Ovary (tissue), 9 donors: Measurements from ENCODE around the gene MEG3. TPM values are rescaled to one million over a fixed set of nuclear protein-coding genes. Genes with fewer than 3 reads are reported as not detected.
A peak's percentile ranks its signal among the peaks of the same experiment; 100 is the strongest.

Experiments used
- DNase-seq, 5 donors: peaks; one replicate each; pipeline ENCODE4 v3.0.0-alpha.2; 2019 to 2020
- H3K27ac ChIP-seq, 2 donors: fragments of 200-600 bp; one replicate each; pipeline versions ENCODE4 v1.5.1 to v1.8.0; 2019 to 2022
- H3K27me3 ChIP-seq: fragments of 200-600 bp; one replicate; pipeline ENCODE4 v1.8.0; 2022
- H3K36me3 ChIP-seq: fragments of 200-600 bp; sonication (generic); one replicate; pipeline ENCODE4 v1.5.1; 2019
- H3K4me1 ChIP-seq: one replicate; pipeline ENCODE4 v1.8.1; 2013; ENCODE audit warnings: mild to moderate bottlenecking, moderate library complexity; ENCODE audit not compliant: insufficient read depth
- H3K4me3 ChIP-seq: fragments of 200-600 bp; sonication (generic); one replicate; pipeline ENCODE4 v1.5.1; 2017
- H3K9me3 ChIP-seq, 2 donors: fragments of 200-600 bp in 1 of 2; sonication (generic) in 1 of 2; one replicate each; pipeline versions ENCODE4 v1.5.1 to v1.8.1; 2013 to 2019; ENCODE audit warnings: mild to moderate bottlenecking in 1 of 2, moderate library complexity in 1 of 2
- CTCF ChIP-seq, 3 donors: fragments of 450-650 bp in 2 of 3; fragments of 200-600 bp in 1 of 3; IDR thresholded peaks; one replicate each; pipeline versions ENCODE4 v1.5.1 to v1.8.0; 2016 to 2022; ENCODE audit warnings: antibody characterized with exemption in 3 of 3, mild to moderate bottlenecking in 1 of 3
- EP300 ChIP-seq: sonication (generic); formaldehyde crosslinking; IDR thresholded peaks from one replicate; pipeline ENCODE4 v1.6.1; 2017; ENCODE audit warnings: antibody characterized with exemption
- POLR2A ChIP-seq: fragments of 450-650 bp; IDR thresholded peaks from one replicate; pipeline ENCODE4 v1.6.1; 2017; ENCODE audit warnings: antibody characterized with exemption, mild to moderate bottlenecking, moderate library complexity
- WGBS, 3 donors: extraction: QIAGEN DNeasy Blood & Tissue Kit in 1 of 3; methylation state at CpG; one replicate each; pipeline versions ENCODE4 v1.1.5 to v1.1.7; 2013 to 2017; 5-methylcytosine and 5-hydroxymethylcytosine counted together
- intact Hi-C, 4 donors: fragments of 100-400 bp; cut with DNase I; formaldehyde crosslinking; loops; one replicate each; pipeline versions ENCODE4 v1.11.0 to v1.15.1; 2022 to 2023
- polyA plus RNA-seq, 2 donors: library from polyadenylated mRNA; stranded (reverse); fragments of 200-250 nt in 1 of 2; fragments of 350-450 nt in 1 of 2; fragmentation: Illumina TruSeq in 1 of 2; extraction: RNeasy Lipid Tissue Mini Kit (QIAGEN cat#74804) in 1 of 2; gene quantifications; one replicate each; pipeline ENCODE4 v1.2.3, GENCODE V29; 2013 to 2014
- total RNA-seq, 7 donors: library from RNA; depleted of rRNA in 2 of 7; stranded (reverse); fragments of >200 nt in 2 of 7; fragmentation: NEBNext Ultra II Directional in 3 of 7; extraction: Animal tissue kit (Norgen Biotek cat#: 25700) in 3 of 7; gene quantifications; one replicate each; pipeline versions ENCODE4 v1.1.0 to v1.2.4, GENCODE V29; 2016 to 2023
- donor health status: DM: no; HTN: no; CAD: no; lungs with moderate emphysema.
- donor health status: DM: no; HTN: no; CAD: no.
- donor health status: Bipolar disorder and iron deficiency.
- donor health status: DM: yes; HTN: yes; CAD: no.
- donor health status: DM: no; HTN: no; CAD: no.
- donor health status: DM: yes; HTN: yes; CAD: no.

Gene MEG3
- total and polyA plus RNA-seq, 9 donors, result 186 to 1,950 (median 396) TPM

DNA sequence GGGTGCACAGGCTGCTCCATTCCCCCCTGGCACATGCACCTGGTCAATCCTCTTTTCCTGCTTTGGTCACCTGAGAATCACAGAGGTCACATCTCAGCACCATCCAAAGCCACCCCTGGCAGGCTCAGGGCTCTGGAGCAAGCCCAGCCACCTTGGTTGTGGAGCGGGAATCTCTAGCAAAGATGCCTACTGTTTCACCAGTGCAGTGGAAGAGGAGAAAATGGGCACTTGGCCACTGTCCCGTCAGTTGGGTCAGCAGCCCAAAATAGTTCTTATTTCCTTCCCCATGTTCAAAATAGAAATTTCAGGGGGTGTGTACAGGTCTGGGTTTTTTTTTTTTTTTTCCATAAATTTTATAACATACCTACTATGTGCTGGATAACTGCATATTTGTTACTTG lies 59.3 kb downstream of the MEG3 start:
- TF ChIP-seq CTCF (IDR thresholded peaks at IDR 0.05) (no peak), EP300 (no peak), POLR2A (no peak)
- intact Hi-C loops, result no loop called here
- no peaks in the 10 kb centered on the region for H3K27me3 ChIP-seq
- H3K9me3 ChIP-seq, result no peaks in the 10 kb centered on the region
- no peak overlapping the region for H3K4me3 ChIP-seq
- H3K27ac ChIP-seq, result no peak overlapping the region
- WGBS, 3 donors, result 75 to 83% (median 76%) methylated on average over 2 of the region's 2 CpGs
- no peaks in the 10 kb centered on the region for H3K4me1 ChIP-seq
- no peaks in the 10 kb centered on the region for H3K36me3 ChIP-seq
- peak in 1 of 5 donors; percentile 24 for DNase-seq

DNA sequence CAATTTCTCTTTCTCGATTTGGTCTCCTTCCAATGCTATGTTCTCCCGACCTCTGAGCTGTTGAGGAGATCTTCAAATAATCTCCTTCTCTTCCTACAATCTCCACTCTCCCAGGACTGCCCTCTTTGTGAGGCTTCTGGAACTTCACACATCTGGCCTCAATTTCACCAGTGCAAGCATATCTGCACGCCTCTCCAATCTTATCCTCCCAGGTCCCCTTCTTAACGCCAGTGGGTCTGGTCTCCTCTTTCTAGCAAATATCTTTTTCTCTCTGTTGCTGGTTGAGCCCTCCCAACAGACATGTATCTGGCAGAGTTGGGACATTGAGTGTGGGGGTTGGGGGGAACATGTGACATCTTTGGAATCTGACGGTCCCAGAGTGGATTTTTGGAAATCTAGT lies 59.7 kb downstream of the MEG3 start:
- WGBS, 3 donors, result 41 to 50% (median 47%) methylated on average over 5 of the region's 5 CpGs
- no peaks in the 10 kb centered on the region for H3K4me1 ChIP-seq
- TF ChIP-seq POLR2A, result no peak
- TF ChIP-seq CTCF (IDR thresholded peaks at IDR 0.05), result no peak
- TF ChIP-seq EP300, result no peak

DNA sequence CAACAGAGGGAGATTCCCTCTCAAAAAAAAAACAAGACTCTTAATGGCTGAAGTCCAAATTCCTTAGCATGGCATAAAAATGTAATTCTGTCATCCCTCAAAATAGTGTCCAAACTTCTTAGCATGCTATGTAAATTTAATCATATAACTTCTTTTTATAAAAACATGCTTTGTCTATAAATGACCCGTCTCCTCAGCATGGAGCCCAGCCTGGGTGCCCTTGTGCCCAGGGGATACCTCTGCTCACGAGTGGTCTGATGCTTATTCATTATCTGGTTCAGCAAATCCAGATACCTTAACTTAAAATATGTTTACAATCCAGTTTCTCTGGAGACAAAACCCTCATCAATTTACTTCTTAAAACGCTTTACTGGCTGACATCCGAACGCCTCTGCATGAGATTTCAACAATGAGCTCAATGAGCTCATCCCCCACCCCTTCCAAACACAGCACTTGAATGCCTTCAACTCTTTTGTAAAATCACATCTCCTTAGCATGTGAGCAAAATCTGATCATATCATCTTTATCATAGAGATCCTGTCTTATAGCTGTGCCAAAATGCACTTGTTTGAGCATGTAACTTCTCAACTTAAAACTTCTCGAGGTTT lies 61.9 kb downstream of the MEG3 start:
- Histone ChIP-seq H3K36me3 (no peaks in the 10 kb centered on the region), H3K4me3 (no peak overlapping the region), H3K27me3 (no peaks in the 10 kb centered on the region), H3K9me3 (no peaks in the 10 kb centered on the region), H3K27ac (no peak overlapping the region), H3K4me1 (no peaks in the 10 kb centered on the region)
- intact Hi-C loops, result no loop called here
- TF ChIP-seq EP300, result no peak
- TF ChIP-seq POLR2A, result no peak
- TF ChIP-seq CTCF (IDR thresholded peaks at IDR 0.05), result no peak
- peak in 1 of 5 donors; percentile 10 for DNase-seq
- 65 to 69% (median 69%) methylated on average over 6 of the region's 6 CpGs for whole genome bisulfite sequencing, 3 donors

More for the DNA sequence above, 59.7 kb downstream of the MEG3 start:
- Histone ChIP-seq H3K9me3 (no peaks in the 10 kb centered on the region), H3K27me3 (no peaks in the 10 kb centered on the region), H3K4me3 (no peak overlapping the region), H3K36me3 (no peaks in the 10 kb centered on the region), H3K27ac (no peak overlapping the region)
- DNase-seq, result peak in 1 of 5 donors; percentile 16
- intact Hi-C loops, result no loop called here

DNA sequence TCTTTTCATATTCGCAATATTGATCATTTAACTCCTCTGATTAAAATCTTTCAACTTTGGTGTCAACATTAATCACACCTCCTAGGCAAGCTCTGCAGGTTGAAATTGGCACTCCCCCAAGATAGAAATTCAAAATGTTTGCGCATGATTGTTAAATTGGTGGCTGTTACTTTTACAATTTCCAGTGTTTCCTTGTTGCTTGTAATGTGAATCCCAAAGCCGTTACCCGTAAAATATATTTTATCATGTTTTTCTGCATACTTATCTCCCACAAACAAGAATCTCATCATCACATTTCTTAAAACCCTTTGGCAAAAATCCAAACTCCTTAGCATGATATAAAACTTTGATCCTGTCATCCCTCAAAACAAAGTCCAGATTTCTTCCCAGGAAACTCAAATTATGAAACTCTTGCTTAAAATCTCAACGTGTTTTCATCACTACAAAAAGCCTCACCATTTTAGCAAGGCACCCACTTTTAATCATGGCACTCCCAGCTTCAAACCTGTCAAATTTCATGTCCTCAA lies 62.9 kb downstream of the MEG3 start:
- Histone ChIP-seq H3K4me3 (no peak overlapping the region), H3K4me1 (no peaks in the 10 kb centered on the region), H3K36me3 (no peaks in the 10 kb centered on the region), H3K27me3 (no peaks in the 10 kb centered on the region), H3K9me3 (no peaks in the 10 kb centered on the region), H3K27ac (no peak overlapping the region)
- 46 to 55% (median 49%) methylated on average over 5 of the region's 5 CpGs for WGBS, 3 donors
- TF ChIP-seq POLR2A (no peak), CTCF (IDR thresholded peaks at IDR 0.05) (no peak), EP300 (no peak)
- intact Hi-C loops, result no loop called here
- no peak for DNase-seq
